ENCODE results near the gene GLI1.

The GLI1 gene

DNA sequence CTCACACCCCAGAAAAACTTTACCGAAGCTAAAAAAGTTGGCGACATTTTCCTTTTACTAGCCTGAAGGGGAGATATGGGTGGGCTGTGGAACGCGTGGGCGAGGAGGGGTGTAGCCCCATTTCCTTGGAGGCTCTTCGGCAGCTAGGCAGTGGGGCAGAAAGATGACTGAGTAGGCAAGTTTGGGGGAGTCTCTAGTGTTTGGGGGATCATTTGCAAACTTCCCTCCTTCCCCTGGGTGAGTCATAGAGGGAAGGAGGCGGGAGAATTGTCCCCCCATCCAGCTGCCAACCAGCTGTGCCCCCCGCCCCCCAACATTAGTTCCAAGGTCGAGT, 2.3 kb downstream of the GLI1 start:
- no peak for DNase-seq

- DNase-seq = peak; percentile 91
These were observed 2.8 kb downstream of the GLI1 start for GRCh38 chr12:57462251-57462911.

DNA sequence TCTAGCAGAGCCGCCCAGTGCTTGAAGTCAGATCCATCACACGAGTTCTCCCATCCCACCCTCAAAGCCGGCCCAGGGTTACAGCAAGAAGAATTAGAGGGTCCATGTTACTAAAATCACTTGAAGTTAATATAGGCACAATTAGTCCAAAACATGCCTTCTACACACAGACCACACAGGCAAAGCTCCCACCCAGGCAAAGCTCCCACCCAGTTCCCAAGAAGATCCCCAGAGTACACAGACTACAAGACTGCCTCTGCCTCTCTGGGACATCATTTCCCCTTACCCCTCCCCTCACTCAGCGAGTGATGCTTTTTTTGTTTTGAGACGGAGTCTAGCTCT, 3.3 kb downstream of the GLI1 start:
- DNase-seq = no peak

DNA sequence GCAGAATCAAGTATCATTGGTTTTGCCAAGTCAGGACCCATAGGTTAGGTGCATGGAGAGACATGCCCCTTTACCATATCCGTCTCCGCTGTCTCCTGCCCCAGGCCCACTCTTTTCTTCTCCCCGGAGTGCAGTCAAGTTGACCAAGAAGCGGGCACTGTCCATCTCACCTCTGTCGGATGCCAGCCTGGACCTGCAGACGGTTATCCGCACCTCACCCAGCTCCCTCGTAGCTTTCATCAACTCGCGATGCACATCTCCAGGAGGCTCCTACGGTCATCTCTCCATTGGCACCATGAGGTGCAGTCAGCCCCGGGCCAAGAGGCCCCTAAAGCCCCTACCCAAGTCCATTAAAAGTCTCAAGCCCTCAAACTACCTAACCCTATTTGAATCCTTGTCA, 5.0 kb downstream of the GLI1 start:
- DNase-seq = no peak

- no peak for DNase-seq
These were observed 5.6 kb downstream of the GLI1 start for GRCh38 chr12:57465030-57465746.

DNA sequence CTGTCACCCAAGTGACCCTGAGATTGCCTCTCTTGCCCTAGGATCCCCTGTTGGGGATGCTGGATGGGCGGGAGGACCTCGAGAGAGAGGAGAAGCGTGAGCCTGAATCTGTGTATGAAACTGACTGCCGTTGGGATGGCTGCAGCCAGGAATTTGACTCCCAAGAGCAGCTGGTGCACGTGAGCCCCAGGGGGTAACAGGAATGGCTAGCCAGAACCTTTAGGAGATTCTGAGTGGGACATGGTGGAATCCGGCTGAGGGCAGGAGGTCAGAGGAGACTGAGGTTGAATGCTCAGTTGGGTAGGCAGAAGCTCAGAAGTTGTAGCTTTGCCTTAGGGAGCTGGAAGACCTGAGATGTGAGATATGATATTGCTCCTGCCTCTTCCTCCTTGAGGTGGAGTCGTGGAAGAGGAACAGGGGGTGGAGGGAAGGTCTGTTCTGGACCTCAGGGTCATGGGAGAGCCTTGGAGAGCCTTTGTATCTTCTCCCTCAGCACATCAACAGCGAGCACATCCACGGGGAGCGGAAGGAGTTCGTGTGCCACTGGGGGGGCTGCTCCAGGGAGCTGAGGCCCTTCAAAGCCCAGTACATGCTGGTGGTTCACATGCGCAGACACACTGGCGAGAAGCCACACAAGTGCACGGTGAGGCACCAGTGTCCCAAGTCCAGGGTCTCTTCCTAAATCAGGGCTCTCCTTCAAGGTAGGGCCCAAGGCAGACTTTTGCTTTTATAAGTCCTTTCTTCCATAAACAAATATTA, 6.3 kb downstream of the GLI1 start:
- DNase-seq = no peak

- no peak for DNase-seq
These were observed 7.8 kb downstream of the GLI1 start for GRCh38 chr12:57467212-57467874.

GRCh38 chr12:57467915-57468314, 8.3 kb downstream of the GLI1 start:
- no peak for DNase-seq

DNA sequence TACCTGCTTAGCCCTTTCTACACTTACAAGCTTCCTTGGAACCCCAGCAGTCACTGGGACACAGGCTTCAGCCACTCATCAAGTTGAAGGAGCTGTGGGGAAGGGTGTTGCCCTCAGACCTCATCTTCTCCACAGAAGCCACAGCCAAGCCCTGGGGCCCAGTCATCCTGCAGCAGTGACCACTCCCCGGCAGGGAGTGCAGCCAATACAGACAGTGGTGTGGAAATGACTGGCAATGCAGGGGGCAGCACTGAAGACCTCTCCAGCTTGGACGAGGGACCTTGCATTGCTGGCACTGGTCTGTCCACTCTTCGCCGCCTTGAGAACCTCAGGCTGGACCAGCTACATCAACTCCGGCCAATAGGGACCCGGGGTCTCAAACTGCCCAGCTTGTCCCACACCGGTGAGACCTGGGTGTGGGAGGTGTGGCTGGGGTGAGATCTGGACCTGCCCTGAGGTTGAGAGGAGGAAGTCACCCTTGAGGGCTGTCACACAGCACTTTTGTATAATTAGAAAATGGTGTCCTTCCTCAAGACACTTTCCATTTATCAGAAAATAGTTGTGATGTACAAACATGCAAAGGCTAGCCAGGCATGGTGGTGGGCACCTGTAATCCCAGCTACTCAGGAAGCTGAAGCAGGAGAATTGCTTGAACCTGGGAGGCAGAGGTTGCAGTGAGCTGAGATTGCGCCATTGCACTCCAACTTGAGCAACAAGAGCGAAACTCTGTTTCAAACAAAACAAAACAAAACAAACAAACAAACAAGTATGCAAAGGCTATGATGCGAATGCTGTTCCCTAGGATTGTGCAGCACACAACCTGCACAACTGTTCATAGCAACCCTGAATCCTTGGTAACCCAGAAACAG, 9.9 kb downstream of the GLI1 start:
- no peak for DNase-seq

DNA sequence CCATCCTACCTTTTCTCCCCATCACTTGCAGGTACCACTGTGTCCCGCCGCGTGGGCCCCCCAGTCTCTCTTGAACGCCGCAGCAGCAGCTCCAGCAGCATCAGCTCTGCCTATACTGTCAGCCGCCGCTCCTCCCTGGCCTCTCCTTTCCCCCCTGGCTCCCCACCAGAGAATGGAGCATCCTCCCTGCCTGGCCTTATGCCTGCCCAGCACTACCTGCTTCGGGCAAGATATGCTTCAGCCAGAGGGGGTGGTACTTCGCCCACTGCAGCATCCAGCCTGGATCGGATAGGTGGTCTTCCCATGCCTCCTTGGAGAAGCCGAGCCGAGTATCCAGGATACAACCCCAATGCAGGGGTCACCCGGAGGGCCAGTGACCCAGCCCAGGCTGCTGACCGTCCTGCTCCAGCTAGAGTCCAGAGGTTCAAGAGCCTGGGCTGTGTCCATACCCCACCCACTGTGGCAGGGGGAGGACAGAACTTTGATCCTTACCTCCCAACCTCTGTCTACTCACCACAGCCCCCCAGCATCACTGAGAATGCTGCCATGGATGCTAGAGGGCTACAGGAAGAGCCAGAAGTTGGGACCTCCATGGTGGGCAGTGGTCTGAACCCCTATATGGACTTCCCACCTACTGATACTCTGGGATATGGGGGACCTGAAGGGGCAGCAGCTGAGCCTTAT, 10.8 kb downstream of the GLI1 start:
- no peak for DNase-seq

GRCh38 chr12:57470970-57471656, 11.5 kb downstream of the GLI1 start:
- no peak for DNase-seq

GRCh38 chr12:57471661-57472060, 12.1 kb downstream of the GLI1 start:
- no peak for DNase-seq

DNA sequence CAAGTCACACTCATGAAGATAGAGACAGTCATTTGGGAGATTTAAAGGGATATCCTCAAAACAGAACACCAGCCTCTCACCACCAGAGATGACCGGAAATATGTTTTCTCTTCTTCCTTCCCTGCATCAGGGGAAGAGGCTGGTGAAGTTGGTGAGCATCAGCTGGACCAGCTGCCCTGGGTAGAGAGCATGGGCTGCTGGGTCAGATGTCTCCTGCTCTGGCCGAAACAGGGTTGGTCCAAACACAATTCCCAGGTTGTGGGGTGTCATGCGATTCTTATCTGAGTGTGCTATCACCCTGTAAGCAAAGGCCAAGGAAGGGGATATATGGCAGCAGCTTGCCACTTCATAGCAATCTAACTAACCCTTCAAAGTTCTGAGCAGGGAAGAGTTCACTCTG, 12.8 kb downstream of the GLI1 start:
- no peak for DNase-seq

GRCh38 chr12:57473392-57473791, 13.8 kb downstream of the GLI1 start:
- DNase-seq = no peak

GRCh38 chr12:57473886-57474285, 14.3 kb downstream of the GLI1 start:
- no peak for DNase-seq

GRCh38 chr12:57474430-57474829, 14.8 kb downstream of the GLI1 start:
- DNase-seq = no peak

DNA sequence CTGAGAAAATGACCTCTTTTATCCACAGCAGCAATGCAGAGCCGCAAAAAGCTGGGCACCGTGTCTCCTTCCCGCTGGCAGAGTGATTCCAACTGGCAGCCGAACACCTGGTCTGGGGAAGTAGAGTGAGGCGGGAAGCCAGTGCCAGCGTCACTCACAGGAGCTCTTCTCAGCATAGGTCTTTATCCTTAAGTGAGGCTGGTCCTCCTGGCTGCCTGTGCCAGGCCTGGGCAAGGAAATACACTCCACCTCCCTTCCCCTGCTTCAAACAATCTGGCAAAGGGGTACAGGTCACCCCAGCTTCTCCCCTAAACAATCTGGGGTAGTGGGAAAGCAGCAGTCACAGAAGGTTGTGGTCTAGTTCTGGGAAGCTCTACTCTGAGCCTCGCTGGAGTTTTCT, 15.3 kb downstream of the GLI1 start:
- DNase-seq = no peak

- DNase-seq = no peak
These were observed 15.9 kb downstream of the GLI1 start for GRCh38 chr12:57475271-57476161.

DNA sequence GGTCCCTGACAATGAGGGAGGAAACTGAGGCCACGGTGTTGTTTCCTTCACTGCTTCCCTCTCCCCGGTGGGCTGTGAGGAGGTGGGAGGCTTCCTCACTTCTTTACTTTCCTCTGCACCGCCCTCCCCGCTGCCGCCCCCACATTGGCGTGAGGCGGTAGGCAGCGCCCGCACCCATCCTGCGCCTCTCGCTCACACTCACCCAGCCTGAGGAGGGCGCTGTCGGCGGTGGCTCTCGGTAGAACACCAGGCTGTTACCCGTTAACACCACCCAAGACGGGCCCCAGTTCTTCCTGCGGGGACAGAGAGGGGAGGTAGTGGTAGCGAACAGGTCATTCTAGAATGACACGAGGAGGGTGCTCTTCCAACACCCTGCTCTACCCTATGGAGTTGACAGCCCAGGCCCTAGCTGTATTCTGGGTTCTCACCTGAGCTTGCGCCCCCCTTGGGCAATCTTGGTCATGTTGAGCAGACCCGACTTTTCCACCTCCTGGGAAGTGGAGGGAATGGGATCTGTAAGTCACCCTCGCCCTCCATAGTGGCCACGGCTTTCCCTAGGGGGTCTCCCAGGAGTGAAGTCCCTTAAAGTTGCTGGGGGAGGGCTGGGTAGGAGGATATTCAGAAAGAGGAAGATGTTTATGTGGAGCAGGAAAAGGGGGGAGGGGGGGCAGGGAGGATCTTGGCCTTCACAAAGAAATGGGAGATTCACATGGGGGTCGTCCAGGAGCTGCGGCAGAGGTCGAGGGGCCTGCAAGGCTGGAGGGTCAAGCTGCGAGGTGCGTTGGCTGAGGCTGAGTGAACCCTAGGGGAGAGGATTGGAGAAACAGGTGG, 16.8 kb downstream of the GLI1 start:
- peak; percentile 81 for DNase-seq

All from activated naive CD4-positive, alpha-beta T cell treated with Interleukin-2 at 50 U/mL for 16 hours (primary cell).